ENCODE data around the gene MED15. TPM values are rescaled to one million over a fixed set of nuclear protein-coding genes. Genes with fewer than 3 reads are reported as not detected.

Gene MED15, protein sequence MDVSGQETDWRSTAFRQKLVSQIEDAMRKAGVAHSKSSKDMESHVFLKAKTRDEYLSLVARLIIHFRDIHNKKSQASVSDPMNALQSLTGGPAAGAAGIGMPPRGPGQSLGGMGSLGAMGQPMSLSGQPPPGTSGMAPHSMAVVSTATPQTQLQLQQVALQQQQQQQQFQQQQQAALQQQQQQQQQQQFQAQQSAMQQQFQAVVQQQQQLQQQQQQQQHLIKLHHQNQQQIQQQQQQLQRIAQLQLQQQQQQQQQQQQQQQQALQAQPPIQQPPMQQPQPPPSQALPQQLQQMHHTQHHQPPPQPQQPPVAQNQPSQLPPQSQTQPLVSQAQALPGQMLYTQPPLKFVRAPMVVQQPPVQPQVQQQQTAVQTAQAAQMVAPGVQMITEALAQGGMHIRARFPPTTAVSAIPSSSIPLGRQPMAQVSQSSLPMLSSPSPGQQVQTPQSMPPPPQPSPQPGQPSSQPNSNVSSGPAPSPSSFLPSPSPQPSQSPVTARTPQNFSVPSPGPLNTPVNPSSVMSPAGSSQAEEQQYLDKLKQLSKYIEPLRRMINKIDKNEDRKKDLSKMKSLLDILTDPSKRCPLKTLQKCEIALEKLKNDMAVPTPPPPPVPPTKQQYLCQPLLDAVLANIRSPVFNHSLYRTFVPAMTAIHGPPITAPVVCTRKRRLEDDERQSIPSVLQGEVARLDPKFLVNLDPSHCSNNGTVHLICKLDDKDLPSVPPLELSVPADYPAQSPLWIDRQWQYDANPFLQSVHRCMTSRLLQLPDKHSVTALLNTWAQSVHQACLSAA
- total RNA-seq (2022; extraction: Qiagen RNA extraction) = 58.2 to 71.0 TPM (median 61.5 TPM) in 5 replicates

DNA sequence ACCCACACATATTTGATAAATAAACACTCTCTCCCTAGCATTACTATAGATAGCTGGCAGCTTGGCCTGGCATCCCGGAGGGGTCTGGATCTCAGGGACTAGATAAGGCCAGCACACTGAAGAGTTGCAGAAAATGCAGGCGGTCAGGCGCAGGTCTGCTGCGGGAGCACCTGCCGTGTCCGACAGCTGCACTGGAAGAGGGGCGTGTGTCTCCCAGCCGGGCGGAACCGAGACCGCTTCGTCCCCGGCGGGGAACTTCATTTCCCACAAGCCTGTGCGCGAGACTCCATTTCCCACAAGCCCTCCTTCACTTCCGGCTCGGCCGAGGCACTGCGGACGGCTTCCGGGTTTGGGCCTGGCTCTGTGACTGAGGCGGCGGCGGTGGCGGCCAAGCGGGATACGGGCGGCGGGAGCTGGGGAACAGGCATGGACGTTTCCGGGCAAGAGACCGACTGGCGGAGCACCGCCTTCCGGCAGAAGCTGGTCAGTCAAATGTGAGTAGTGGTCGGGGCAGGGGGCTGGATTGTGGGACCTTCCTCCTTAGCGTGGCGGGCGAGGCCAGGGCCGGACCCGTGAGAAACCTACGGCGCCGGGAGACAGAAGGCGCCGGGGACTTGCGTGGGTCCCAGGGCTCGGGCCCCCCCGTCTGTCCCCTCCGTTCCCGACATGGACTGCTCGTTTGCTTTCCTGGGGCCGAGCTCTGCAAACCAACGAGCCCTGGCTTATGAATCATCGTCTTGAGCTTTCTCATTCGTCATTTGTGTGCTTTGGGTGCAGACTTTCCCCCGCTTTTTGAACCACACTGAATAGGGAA lies at the start of gene MED15:
Gene MED15, plus strand, starts transcription at position 358 of the 814 bp plus-strand sequence. Its CDS starts 69 bp downstream, at position 427.

DNA sequence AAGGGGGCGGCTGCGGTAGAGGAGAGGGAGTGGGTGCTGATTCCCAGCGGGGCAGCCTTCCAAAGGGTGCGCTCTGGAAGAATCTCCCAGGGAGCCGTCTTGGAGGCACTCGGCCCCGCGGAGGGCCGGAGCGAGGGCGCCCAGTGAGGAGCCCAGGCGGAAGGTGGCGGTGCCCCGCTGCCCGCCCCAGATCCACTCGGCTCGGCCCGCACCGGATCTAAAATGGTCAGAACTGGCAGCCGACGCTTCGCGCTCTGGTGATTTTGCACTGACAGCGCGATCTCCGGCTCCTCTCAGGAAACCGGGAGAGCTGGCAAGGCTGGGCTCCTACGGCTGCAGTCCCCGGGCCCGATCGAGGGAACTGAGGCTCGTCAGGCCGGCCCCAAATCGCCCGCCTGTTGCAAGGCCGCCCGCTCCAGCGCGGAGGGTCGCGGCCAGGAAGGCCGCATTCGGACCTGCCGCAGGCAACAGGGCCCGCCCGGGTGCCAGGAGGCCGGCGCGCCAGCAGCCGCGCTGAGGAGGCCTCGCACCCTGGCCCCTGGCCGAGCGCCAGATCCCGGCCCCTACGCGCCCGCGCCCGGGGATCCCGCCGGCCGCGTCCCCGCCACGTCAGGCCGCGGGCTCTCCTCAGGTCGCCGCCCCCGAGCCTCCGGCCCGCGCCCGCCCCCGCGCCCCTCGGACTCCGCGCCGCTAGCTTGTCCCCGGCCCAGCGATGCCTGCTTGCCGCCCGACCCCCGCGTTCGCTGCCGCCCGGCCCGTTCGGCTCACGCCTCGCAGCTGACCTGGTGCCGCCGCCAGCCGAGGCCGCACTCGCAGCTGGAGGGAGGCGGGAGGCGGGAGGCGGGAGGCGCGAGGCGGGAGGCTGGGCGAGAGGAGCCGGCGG lies 12.2 kb upstream of the MED15 start, which contains the start of gene KLHL22:
Gene KLHL22, minus strand, starts transcription at position 818 of the 883 bp plus-strand sequence. CDS start 6,584 bp downstream, outside the sequence.

Other genes starting within 250 kb of the MED15 start
- 8.0 to 14.9 TPM (median 12.4 TPM) in 5 replicates for gene RTN4R, start 239.3 kb upstream of the MED15 start, total RNA-seq (2022; extraction: Qiagen RNA extraction)
- 30.0 to 44.6 TPM (median 42.0 TPM) in 5 replicates for gene DGCR6L, start 187.6 kb upstream of the MED15 start, total RNA-seq (2022; extraction: Qiagen RNA extraction)
- gene ZNF74, start 113.5 kb upstream of the MED15 start, total RNA-seq (2022; extraction: Qiagen RNA extraction) = 5.9 to 7.4 TPM (median 6.7 TPM) in 5 replicates
- gene SCARF2, start 69.8 kb upstream of the MED15 start, total RNA-seq (2022; extraction: Qiagen RNA extraction) = 0.66 to 1.2 TPM (median 0.86 TPM) in 5 replicates
- 8.2 to 11.8 TPM (median 11.0 TPM) in 5 replicates for gene KLHL22, start 11.8 kb upstream of the MED15 start, total RNA-seq (2022; extraction: Qiagen RNA extraction)

Measured in A549 treated with Hydrocortisone at 1 μM for 4 hours (cell line).